HG03159 (cell line): Measurements from ENCODE around the gene HEATR3.
A peak's percentile ranks its signal among the peaks of the same experiment; 100 is the strongest.

Experiments
- ATAC-seq: cut with Tn5 transposase; IDR thresholded peaks from one replicate; pipeline ENCODE4 v1.9.1; 2021; ENCODE audit warnings: mild to moderate bottlenecking, moderate library complexity; ENCODE audit not compliant: unreplicated experiment

The HEATR3 gene

DNA sequence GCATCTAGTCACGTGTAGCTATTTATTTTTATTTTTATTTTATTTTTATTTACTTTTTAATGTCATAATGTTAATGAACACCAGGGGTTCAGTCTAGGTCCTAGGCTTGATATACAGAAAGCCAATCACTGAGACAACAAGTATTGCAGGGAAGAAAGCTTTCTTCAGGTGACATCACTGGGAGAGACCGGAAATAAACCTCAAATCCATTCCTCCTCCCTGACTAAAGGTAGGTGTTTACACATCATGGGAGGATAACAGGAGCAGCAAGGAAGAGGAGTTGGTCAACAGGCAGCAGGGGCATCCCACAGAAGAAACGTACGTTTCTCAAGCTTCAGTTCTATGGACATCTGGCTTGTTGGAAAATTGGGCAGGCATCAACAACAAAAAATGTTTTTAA is 9.5 kb upstream of the HEATR3 start:
- no peak for ATAC-seq

DNA sequence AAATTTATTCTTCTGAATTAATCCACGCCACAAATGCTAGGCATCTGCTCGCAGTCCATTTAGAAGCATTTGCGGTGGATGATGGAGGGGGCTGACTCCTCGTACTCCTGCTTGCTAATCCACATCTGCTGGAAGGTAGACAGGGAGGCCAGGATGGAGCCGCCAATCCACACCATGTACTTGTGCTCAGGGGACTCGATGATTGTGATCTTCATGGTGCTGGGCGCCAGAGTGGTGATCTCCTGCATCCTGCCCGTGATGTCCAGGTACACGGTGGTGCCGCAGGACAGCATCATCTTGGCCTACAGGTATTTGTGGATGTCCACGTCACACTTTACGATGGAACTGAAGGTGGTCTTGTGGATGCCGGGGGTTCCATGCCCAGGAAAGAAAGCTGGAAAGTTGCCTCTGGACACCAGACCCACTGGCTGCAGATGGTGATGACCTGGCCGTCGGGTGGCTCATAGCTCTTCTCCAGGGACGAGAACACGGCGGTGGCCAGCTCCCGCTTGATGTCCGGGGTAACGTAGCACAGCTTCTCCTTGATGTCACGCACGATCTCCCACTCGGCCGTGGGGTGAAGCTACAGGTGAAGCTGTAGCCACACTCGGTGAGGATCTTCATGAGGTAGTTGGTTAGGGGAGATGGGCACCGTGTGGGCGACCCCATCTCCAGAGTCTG is 7.5 kb upstream of the HEATR3 start:
- no peak for ATAC-seq

DNA sequence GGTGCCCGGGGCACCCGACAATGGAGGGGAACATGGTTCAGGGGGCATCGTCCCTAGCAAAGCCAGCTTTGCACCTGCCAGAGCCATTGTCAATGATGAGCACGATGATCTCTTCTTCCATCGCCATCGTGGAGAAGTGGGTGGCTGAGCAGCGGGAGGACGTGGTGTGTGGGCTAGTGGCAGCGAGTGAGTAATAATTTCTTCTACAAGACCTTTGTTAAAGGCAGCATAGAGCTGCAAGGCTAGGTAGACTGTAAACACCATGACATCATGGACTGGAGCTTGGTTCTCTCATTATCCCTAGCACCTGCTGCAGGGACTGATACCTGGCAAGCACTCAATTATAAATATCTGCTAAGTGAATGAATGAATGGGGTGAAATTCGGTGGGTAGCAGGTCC is 6.7 kb upstream of the HEATR3 start:
- ATAC-seq: no peak

DNA sequence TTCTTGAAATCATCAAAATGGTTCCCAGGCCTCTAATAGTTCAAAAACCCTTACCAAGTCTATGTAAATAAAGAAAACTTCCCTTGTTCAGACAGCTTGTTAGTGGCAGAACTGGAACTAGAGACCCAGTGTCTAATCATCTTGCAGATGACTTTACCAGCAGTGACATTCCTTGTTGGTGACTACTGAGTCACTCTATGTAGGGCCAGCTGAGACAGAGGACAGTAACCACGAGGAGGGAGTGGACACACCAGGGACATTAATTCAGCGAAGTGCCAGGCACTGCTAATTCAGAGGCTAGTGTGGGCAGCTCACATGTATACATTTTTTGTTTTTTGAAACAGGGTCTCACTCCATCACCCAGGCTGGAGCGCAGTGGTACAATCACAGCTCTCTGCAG is 6.1 kb upstream of the HEATR3 start:
- ATAC-seq: no peak

DNA sequence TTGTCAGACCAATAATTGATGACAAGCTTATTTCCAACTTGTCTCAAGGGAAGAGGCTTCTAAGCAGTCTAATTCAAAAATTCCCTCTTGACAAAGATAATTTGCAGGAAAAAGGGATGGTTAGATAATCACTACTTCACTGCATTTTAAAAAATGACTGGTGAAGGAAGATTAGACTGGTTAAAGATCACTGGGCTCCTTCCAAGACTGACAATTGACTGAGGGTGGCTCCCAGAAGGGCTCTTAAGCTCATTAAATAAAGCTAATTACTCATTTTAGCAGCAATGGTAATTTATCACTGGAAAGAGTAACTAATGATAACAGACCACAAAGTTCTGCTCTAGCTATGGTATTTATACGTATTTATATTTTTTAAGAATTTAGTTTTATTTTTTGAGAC is 4.4 kb upstream of the HEATR3 start:
- no peak for ATAC-seq

DNA sequence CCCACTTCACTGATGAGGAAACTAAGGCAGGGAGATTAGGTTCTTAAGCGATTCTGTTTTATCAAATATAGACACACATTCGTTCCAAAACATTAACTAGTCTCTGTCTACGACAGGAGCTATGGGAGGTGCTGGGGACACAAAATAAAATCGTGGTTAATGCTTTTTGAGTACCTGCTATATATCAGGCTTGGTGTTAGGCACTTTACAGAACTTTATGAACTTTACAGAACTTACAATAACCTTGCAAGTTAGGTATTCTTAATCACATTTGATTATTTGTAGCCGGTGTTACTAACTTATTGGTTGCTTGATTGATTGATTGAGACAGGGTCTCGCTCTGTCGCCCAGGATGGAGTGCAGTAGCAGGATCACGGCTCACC is 538 bp upstream of the HEATR3 start:
- no peak for ATAC-seq

DNA sequence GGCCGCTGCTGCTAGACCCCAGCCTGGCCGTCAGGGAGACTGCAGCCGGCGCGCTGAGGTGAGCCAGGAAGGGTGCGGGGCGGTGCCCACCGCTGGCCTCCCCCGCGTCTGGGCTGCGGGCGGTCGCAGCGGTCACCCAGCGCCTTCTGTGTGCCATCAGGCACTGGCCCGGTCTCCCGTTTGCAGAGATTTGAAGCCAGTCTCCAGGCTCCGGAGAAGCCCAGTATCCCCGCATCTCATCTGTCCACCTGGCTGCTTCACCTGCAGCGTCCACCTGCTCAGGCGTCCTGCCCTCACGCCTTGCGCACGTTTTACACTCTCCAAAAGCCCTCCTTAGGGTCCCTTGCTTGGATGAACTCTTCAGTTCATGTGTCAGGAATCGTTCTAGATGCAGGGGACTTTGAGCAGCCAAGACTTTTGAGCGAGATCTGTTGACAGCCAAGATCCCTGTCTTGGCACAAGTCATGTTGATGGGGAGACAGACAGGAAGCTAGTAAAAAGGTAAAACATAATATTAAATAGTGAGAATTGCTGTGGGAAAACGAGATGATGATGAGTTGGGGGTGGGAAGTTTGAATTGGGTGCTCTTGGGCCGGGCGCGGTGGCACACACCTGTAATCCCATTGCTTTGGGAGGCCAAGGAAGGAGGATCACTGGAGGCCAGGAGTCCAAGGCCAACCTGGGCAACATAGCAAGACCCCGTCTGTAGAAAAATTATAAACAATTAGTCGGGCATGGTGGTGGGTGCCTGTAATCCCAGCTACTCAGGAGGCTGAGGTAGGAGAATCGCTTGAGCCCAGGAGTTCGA is 916 bp downstream of the HEATR3 start:
- ATAC-seq: no peak

DNA sequence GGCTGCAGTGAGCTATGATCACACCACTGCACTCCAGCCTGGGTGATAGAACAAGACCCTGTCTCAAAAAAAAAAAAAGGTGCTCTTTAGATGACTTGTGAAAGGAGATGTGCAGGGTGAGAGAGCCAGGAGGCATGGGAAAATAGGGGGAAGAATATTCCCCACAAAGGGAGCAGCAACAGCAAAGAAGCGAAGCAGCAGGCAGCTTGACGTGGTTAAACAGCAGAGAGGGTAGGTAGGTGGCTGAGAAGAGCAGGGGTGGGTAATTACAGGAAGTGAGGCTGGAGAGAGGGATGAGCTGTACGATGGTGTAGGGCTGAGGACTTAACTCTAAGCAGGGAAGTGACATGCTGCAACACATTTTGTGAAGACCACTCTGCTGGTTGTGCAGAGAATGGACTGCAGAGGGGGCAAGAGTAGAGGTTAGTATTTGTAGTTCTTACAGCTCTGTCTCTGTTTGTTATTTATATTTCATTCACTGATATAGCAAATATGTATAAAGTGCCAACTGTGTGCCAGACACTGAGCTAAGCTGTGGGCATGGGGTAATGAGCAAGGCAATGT is 1.6 kb downstream of the HEATR3 start:
- ATAC-seq: peak; percentile 39

DNA sequence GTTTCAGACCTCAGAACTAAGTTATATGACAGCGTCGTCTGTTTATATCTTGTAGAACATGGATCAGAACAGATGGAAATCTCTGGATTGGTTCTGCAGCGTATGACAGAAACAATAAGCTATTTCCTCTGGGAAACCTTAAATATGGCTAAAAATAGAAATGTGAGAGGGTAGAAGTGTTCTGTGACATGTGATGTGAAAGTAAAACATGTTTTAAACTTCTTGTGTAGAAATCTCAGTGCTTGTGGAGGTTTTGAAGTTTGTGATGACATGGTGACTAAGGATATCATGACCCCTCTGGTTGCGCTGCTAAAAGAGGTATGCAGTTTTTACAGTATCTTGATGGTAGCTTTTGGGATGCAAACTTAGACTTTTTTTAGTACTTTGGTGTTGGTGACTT is 2.8 kb downstream of the HEATR3 start:
- ATAC-seq: no peak

DNA sequence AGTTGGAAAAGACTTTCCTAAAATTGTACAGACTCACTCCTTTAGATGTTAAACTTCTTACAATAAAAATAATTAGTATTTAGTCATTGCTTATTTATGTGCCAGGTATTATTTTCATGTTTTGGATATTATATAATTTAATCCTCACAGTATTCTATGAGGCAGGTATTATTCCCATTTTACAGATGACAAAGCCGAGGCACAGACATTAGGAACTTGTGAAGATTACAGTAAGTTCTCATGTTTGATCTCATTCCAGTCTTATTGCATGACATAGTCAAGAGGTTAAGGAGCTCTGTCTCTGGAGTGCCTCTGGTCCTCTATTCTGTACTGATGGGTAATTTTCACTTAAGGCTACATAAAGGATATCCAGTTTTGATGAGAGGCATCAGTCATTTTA is 3.3 kb downstream of the HEATR3 start:
- ATAC-seq: no peak

DNA sequence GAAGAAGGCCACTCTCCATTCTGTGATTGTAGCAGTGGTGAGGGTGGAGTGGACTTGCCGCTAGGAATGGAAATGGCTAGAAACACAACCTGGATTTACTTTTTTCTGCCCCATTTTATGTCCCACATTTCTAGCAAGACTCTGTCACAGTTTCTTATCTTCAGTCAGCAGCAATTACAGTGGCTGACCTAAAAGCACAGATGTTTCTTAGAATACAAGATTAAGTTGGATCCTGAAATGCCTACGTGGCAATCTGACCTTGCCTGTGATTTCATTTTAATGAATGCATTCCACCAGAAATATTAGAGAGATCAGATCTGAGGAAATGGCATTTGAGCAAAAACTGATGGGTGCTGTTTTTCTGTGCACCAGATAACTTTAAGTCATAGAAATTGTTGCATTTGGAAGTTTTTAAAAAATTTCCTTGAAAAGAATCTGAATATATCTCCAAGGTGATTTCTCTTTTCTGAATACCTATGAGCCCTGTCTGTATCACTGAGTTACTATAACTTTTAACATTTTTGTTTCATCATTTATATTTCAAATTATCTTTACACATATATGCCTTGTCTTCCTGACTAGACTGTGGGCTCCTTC is 5.4 kb downstream of the HEATR3 start:
- ATAC-seq: no peak

DNA sequence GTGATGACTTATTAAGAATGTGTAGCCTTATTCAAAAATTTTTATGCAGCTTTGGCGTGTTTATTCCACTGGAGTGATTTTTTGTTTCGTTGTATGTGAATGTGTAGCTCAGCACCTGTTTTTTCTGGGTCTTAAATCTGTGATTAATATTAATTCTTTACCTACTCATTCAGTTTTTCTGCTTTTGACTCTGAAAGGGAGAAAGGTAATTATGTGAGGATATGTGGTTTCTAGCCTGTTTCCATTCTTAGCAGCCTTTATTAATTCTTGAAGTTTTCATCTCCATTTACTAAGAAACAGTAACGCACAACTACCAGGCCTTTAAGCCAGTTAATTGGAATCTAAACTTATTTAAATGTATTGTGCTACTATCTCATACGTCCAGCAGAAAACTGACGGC is 7.0 kb downstream of the HEATR3 start:
- ATAC-seq: no peak

DNA sequence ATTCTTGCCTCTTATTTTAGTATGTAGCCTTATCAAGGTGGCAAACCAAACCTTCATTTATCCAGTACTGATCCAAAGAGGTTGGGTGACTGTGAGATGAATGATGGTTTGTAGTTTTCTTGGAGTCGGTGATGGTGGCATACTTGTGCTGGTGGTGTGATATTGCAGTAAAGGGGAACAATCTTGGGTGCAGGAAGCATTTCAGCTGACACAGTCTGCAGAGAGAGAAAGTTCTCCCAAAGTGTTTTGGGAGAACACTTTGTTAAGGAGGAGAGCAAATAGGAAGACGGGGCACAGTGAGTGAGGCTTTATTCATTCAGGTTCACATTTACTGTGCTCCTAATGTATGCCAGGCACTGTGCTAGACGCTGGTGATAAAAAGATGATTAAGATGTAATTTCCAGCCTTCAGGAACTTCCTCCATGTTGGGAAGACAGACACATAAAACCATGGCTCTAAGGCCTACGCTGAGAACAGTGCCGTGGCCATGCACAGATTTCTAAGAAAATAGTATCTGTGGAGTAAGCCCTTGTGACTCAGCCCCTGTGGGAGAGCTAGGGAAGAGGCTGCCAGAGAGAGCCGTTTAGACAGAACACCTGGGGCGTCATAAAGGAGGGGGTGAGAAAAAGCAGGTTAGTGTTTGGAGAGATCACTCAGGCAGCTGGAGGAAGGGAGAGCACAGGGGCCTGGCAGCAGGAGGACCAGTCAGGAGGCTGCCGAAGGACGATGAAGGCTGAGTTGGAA is 13.8 kb downstream of the HEATR3 start:
- ATAC-seq: no peak

DNA sequence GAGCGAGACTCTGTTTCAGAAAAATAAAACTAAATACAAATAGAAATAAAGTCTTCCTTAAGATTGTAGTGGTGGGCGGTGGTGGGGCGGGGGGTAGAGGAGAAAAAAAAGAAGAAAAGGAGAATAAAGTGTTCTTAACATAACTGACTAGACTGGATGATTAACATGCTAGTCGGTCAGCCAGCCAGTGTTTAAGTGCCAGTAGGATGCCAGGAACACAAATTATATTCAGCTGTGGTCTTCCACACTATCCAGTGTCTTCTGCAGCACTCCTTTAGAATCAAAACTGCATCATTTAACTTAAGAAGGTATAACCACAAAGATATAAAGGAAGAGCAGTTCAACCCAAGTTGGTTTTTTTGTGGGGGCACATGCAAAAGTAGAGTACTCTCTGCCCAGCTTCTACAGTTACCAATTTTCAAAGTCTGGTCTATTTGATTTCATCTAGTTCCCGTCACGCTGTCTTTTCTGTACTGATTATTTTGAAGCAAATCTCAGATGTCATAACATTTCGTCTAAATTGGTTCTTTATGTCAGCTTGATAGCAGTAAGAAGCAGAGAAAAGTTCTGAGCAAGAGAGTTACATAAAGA is 15.8 kb downstream of the HEATR3 start:
- ATAC-seq: no peak

DNA sequence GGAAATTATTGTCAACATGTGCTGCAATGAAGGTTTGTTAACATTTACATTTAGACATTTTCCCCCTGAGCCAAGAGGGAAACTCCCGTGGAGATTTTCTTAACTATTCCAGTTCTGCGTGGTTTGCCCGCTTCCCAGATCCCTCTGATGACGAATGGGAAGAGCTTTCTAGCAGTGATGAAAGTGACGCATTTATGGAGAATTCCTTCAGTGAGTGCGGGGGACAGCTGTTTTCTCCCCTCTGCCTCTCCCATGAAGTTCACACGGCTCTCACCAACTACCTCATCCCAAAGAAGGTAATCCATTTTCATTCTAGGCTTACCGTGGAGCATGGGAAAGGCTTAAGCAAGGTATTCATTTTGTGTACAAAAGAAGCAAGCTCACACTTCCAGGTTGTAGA is 18.2 kb downstream of the HEATR3 start:
- no peak for ATAC-seq

DNA sequence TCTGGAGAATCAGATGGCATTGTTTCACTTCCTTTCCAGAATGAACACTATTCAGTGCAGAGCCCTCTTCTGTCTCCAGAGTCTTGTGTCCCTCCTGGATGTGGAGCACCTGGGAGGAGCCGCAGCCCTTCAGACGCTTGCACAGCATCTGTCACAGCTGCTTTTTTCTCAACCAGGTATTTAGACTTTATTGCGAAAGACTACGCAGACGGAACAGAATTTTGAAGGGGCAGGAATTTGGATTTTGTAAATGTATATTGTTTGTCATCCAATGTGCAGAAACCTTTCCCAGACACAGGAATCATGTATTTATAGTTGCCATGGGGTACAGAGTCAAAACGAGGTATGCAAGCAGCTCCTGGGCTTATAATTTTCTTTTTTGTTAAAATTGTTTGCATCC is 20.4 kb downstream of the HEATR3 start:
- no peak for ATAC-seq

DNA sequence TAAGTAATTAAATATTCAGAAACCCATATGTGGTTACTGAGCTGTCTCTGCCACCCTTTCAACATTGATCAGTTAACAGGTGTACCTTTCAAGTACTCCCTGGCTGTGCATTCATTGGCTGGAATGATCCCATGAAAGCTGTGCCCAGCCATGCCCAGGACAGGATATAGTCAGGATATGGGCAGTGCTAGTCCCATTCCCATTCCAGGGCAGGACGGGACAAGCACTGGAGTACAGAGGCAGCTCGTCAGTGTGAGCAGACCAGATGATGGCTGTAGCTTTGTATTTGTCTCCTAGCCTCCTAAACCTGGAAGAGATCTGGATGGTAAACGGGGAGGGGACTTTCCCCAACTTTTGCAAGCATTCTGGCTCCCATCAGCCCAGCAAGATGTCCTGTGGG is 22.5 kb downstream of the HEATR3 start:
- no peak for ATAC-seq

DNA sequence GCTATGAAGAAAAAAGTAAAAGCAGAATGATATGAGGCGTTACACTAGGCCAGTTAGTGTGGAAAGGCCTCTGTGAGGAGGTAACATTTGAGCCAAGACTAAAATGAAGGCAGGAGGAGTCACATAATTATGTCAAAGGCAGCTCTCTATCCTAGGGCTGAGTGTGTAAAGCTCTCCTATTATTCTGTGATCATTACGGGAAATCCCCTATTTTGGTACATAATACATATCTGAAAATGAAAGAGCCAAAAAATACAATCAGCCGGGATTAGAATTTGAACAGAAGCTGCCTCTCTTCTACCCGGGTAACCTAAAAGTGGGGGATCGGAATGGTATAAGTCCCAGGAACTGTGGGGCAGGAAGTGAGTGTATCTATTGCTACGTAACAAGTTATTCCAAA is 27.1 kb downstream of the HEATR3 start:
- no peak for ATAC-seq

DNA sequence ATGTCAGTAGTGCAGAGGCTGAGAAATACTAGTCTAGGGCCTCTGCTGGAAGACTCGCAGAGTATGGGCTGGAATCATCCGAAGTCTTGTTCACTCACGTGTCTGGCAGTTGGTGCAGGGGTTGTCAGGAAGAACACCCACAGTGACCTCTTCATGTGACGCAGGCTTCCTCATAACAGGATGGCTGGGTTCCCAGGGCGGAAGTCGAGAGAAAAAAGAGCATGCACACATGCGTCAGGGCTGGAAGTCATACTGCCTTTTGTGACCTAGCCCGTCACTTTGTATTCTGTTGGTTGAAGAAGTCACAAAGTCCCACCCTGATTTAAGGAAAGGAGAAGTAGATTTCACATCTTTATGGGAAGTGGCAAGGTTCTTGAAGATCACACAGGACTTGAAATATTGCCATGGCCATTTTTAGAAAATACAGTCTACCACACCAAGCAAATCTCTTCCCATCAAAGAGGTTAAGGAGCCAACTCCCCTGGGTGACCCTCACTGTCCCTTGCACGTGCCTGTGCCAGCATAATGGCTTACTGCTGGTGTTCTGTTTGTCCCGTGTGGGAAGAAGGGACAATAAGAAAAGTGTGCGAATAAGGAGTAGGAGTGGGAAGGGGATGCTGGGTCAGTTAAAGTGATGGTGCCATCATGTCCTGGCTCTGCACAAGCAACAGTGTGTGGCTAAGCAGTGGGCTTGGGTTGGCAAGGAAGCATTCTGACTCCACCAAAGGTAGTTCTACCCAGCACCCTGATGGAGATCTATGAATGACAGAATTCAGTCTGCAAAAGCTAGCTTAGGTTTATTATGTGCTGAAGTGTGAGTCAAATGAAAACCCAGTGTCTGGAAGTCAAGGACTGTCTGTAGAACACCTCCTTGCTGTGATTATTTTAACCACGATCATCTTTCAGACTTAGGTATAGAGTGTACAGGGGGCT is 28.1 kb downstream of the HEATR3 start:
- ATAC-seq: no peak

DNA sequence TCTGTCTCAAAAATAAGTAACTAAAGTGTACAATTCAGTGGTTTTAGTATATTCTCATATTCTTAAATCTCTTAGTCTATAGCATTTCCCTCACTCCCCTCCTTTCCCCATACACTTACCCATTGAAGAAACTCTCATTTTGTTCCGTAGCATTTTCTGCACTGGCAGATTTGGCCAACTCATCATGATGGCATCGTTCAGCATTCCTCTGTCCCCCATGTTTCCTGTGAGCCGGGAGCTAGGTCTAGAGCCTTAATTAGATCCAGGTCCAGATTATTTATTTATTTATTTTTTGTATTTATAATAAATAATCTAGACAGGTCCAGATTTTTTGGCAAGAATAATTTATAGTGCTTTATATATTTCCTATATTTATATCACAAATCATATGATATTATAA is 31.0 kb downstream of the HEATR3 start:
- ATAC-seq: no peak
